Osteoblast (primary cell): ENCODE measurements around the gene SLC25A39. TPM values are rescaled to one million over a fixed set of nuclear protein-coding genes. Genes with fewer than 3 reads are reported as not detected.

ENCODE experiments used
- DNase-seq: peaks from one replicate; pipeline ENCODE4 v3.0.0; 2011; ENCODE audit warnings: low spot score, mixed read lengths; ENCODE audit not compliant: insufficient read length; ENCODE audit errors: missing footprints
- H2AFZ ChIP-seq: 2 replicates; pipeline ENCODE4 v1.6.0; 2011; ENCODE audit warnings: mild to moderate bottlenecking, low read length
- H3K27ac ChIP-seq: 2 replicates; pipeline ENCODE4 v1.5.1; 2011; ENCODE audit warnings: mild to moderate bottlenecking, low read depth, low read length, moderate library complexity
- H3K27me3 ChIP-seq: 2 replicates; pipeline ENCODE4 v1.6.0; 2012; ENCODE audit warnings: mild to moderate bottlenecking, control low read depth, inconsistent platforms, low read length, moderate library complexity; ENCODE audit not compliant: insufficient read depth
- H3K36me3 ChIP-seq: 2 replicates; pipeline ENCODE4 v1.5.1; 2011; ENCODE audit warnings: mild to moderate bottlenecking, low read length, control low read depth, moderate library complexity; ENCODE audit not compliant: insufficient read depth
- H3K4me1 ChIP-seq: 2 replicates; pipeline ENCODE4 v1.5.1; 2011; ENCODE audit warnings: mild to moderate bottlenecking, low read length, control low read depth, moderate library complexity; ENCODE audit not compliant: insufficient read depth
- H3K4me2 ChIP-seq: 2 replicates; pipeline ENCODE4 v1.6.0; 2011; ENCODE audit warnings: mild to moderate bottlenecking, low read length; ENCODE audit not compliant: insufficient read depth
- H3K4me3 ChIP-seq: fragments of 200-600 bp; sonication (generic); 3 replicates; pipeline ENCODE4 v1.5.1; 2012; ENCODE audit warnings: mild to moderate bottlenecking, low read length, inconsistent platforms; ENCODE audit not compliant: insufficient read depth
- H3K79me2 ChIP-seq: 2 replicates; pipeline ENCODE4 v1.6.0; 2012; ENCODE audit warnings: mild to moderate bottlenecking, low read length, control low read depth, inconsistent platforms; ENCODE audit not compliant: insufficient read depth
- H3K9me3 ChIP-seq: 2 replicates; pipeline ENCODE4 v1.5.1; 2011; ENCODE audit warnings: low read depth, low read length, control low read depth
- H4K20me1 ChIP-seq: 2 replicates; pipeline ENCODE4 v1.6.0; 2012; ENCODE audit warnings: mild to moderate bottlenecking, low read length, control low read depth; ENCODE audit not compliant: insufficient read depth
- total RNA-seq: library from RNA; depleted of rRNA; stranded (reverse); fragments of >200 nt; gene quantifications from 2 replicates; pipeline ENCODE4 v1.2.3, GENCODE V29; 2012
- TF ChIP-seq, protein P1 (sequence below): IDR thresholded peaks from 2 replicates; pipeline ENCODE4 v1.5.1; 2011; ENCODE audit warnings: mild to moderate bottlenecking, low read depth, low read length, moderate library complexity; ENCODE audit errors: extremely low read depth

SLC25A39 gene
- total RNA-seq, 1 donor = 60.1 TPM

DNA sequence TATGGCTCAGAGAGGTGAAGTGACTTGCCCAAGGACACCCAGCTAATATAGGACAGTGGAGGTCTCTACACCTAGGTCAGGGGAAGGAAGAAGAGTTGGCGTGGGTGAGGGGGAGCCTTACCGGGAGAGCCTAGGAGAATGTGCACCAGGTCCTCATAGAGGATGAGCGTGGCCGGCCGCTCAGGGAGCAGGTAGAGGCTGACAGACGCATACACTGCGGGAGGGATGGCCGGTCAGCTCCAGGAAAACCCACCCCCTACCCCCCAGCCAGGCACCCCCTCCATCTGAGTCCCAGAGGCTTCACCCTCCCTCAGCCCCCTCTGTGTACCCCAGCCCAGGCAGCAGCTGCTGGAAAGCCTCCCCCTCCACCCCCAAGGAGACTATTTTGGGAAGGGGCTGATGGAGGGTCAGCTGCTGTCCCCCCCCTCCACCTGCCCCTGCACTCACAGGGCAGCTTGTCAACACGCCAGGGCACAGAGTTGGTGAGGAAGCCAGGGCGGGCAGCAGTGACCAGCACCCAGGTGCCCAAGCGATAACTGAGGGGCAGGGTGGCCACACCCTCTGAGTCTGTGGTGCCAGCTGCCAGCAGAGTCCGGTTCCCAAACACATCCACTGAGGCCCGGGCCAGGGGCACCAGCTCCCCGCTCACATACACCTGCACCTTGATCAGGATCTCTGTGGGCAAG is 35.0 kb upstream of the SLC25A39 start:
- Histone ChIP-seq H3K36me3 (no peaks in the 10 kb centered on the region), H2AFZ (no peak overlapping the region), H3K4me2 (no peak overlapping the region), H3K27ac (no peak overlapping the region), H3K79me2 (no peaks in the 10 kb centered on the region), H3K4me3 (no peak overlapping the region), H3K4me1 (no peaks in the 10 kb centered on the region), H3K9me3 (no peaks in the 10 kb centered on the region), H4K20me1 (no peaks in the 10 kb centered on the region), H3K27me3 (peaks cover 3% of the 10 kb centered on the region)
- peak; percentile 68 for DNase-seq
- TF ChIP-seq, protein P1, sequence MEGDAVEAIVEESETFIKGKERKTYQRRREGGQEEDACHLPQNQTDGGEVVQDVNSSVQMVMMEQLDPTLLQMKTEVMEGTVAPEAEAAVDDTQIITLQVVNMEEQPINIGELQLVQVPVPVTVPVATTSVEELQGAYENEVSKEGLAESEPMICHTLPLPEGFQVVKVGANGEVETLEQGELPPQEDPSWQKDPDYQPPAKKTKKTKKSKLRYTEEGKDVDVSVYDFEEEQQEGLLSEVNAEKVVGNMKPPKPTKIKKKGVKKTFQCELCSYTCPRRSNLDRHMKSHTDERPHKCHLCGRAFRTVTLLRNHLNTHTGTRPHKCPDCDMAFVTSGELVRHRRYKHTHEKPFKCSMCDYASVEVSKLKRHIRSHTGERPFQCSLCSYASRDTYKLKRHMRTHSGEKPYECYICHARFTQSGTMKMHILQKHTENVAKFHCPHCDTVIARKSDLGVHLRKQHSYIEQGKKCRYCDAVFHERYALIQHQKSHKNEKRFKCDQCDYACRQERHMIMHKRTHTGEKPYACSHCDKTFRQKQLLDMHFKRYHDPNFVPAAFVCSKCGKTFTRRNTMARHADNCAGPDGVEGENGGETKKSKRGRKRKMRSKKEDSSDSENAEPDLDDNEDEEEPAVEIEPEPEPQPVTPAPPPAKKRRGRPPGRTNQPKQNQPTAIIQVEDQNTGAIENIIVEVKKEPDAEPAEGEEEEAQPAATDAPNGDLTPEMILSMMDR = no peak

- Histone ChIP-seq H3K36me3 (no peaks in the 10 kb centered on the region), H3K9me3 (no peaks in the 10 kb centered on the region), H3K4me1 (no peaks in the 10 kb centered on the region), H4K20me1 (no peaks in the 10 kb centered on the region), H3K27me3 (peaks cover 3% of the 10 kb centered on the region), H2AFZ (no peak overlapping the region), H3K79me2 (no peaks in the 10 kb centered on the region), H3K27ac (no peak overlapping the region), H3K4me2 (no peak overlapping the region), H3K4me3 (no peak overlapping the region)
- peak; percentile 36 for DNase-seq
- TF ChIP-seq, protein P1 = no peak
Observed at GRCh38 chr17:44359006-44359405, 34.4 kb upstream of the SLC25A39 start.

DNA sequence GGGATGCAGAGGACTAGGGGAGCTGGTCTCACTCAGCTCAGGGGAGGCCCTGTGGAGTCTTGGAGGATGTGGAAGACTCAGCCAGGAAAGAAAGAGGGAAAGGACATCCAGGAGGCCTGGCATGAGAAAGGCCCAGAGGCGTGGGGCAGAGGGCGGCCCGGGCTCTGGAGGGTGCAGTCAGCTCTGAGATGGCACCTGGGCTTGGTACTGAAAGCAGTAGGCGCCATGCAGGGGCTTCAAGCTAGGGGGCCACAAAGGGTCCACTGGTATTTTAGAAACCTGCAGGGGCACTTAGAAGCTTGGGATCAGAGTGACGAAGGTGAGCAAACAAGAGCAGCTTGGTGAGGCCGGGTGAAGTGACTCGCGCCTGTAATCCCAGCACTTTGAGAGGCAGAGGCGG is 33.4 kb upstream of the SLC25A39 start:
- H3K27me3 ChIP-seq = peaks cover 3% of the 10 kb centered on the region
- no peaks in the 10 kb centered on the region for H3K4me1 ChIP-seq
- H3K4me3 ChIP-seq = no peak overlapping the region
- TF ChIP-seq, protein P1 = no peak
- peak; percentile 56 for DNase-seq
- H3K27ac ChIP-seq = no peak overlapping the region
- H3K9me3 ChIP-seq = no peaks in the 10 kb centered on the region
- no peak overlapping the region for H3K4me2 ChIP-seq
- H2AFZ ChIP-seq = no peak overlapping the region
- H4K20me1 ChIP-seq = no peaks in the 10 kb centered on the region
- no peaks in the 10 kb centered on the region for H3K79me2 ChIP-seq
- H3K36me3 ChIP-seq = no peaks in the 10 kb centered on the region

DNA sequence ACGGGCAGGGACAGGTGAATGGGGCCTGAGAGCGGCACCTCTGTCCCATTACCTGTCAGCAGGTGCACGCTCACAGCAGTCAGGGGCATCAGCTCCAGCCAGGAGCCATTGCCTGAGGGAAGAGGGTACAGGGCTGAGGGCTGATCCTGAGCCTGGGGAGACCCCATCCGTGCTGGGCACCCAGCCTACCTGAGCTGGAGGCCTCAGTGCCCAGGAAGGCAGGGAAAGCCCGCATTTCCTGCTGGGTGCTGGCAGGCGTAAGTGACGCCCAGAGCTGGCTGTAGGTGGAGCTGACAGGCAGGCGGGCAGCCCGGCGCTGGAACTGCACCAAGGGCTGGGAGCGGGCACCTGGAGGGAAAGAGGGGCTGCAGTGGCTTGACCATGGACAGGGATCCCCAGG is 31.6 kb upstream of the SLC25A39 start:
- peaks cover 7% of the 10 kb centered on the region for H3K36me3 ChIP-seq
- peak; percentile 67 for DNase-seq
- no peak overlapping the region for H3K27ac ChIP-seq
- TF ChIP-seq, protein P1 = no peak
- no peaks in the 10 kb centered on the region for H3K9me3 ChIP-seq
- H3K4me3 ChIP-seq = no peak overlapping the region
- H3K79me2 ChIP-seq = no peaks in the 10 kb centered on the region
- peaks cover 2% of the 10 kb centered on the region for H3K27me3 ChIP-seq
- H4K20me1 ChIP-seq = no peaks in the 10 kb centered on the region
- H3K4me1 ChIP-seq = no peaks in the 10 kb centered on the region
- no peak overlapping the region for H2AFZ ChIP-seq
- H3K4me2 ChIP-seq = no peak overlapping the region
